Muscle of arm (tissue), 14 donors: ENCODE results near the gene SSMEM1. TPM values are rescaled to one million over a fixed set of nuclear protein-coding genes. Genes with fewer than 3 reads are reported as not detected.
"Not testable (repeated sequence)": the region's sequence is repeated elsewhere in the genome, so short reads cannot be mapped to it uniquely, and the experiment has no call there.

Source experiments
- DNase-seq: peaks from one replicate; pipeline ENCODE4 v3.0.0-alpha.2; 2013
- long read RNA-seq, 11 donors: transcript quantifications; one replicate each; lab custom pipeline, GENCODE V29; 2026
- polyA plus RNA-seq, 12 donors: library from polyadenylated mRNA; unstranded; fragments of 120-200 nt; gene quantifications; one replicate each; pipeline ENCODE4 v1.2.1, GENCODE V29; 2013; ENCODE audit not compliant: insufficient read length in 12 of 12

Gene SSMEM1, protein sequence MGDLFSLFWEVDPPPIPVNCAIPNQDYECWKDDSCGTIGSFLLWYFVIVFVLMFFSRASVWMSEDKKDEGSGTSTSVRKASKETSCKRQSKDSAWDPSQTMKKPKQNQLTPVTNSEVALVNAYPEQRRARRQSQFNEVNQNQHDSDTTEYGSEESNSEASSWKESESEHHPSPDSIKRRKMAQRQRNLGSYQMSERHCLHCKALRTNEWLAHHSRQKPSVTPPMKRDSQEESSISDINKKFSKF
- not detected for polyA plus RNA-seq
- long read RNA-seq, donor 1, result 0 reads
- long read RNA-seq, donor 2, result 0 reads
- long read RNA-seq, donor 3, result 0 reads
- long read RNA-seq, donor 4, result 0 reads
- long read RNA-seq, donor 5, result 0 reads
- long read RNA-seq, donor 6, result 0 reads
- long read RNA-seq, donor 7, result 0 reads
- long read RNA-seq, donor 8, result 0 reads
- long read RNA-seq, donor 9, result 0 reads
- long read RNA-seq, donor 10, result 0 reads
- long read RNA-seq, donor 11, result 0 reads

- DNase-seq, result no peak
These were observed at the start of gene SSMEM1 for GRCh38 chr7:130207642-130208041. Gene SSMEM1 (plus strand): TSS chr7:130207860. CDS start chr7:130207911, 51 bp downstream.

DNA sequence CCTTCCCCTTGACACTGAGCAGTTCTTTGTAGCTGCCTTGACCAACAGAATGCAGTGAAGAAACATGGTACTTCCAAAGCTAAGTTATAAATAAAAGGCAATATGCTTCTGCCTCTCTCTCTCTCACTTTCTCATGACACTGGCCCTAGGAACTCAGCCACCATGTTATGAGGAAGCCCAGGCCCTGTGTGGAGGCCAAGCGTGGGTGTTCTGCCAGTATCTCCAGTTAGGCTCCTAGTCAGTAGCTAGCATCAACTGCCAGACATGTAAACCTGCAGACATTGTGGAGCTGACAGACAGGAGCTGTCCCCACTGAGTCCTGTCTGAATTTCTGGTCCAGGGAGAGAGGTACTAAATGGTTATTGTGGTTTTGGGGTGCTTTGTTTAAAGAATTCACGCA is 47.6 kb upstream of the SSMEM1 start:
- no peak for DNase-seq

GRCh38 chr7:130160455-130160854 is 47.2 kb upstream of the SSMEM1 start:
- DNase-seq, result no peak

- no peak for DNase-seq
These were observed 45.5 kb upstream of the SSMEM1 start for GRCh38 chr7:130162196-130162595.

DNA sequence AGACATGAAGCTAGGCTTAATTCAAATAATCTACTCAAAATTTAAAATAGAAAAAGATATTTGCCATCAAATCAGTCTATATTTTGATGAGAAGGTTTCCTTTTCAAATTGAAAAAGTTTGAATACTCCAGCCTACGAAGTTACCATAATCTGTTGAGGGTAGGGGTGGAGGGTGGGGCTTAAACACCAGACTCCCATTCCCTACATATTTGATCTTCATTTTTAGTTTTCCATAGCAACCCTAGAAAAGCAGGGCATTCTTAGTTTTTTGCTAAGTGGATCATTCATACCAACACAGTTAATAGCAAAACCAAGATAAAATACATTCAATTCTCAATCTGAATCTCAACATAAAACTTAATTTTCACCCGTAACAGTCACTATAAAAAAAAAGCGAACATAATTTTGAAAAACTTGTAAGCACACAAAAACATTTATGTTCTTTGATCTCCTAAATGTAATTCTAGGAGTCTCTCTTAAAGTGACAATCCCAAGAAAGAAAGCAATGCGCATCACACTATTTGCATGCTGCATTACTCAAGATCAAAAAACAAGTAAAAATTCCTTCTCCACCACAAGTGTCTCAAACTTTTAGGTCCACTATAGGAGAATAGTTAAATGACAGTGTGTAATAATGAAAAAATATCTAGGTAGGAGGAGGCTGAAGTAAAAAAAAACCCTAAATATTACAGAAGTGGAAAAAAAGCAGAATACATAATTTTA is 33.3 kb upstream of the SSMEM1 start:
- DNase-seq, result no peak

DNA sequence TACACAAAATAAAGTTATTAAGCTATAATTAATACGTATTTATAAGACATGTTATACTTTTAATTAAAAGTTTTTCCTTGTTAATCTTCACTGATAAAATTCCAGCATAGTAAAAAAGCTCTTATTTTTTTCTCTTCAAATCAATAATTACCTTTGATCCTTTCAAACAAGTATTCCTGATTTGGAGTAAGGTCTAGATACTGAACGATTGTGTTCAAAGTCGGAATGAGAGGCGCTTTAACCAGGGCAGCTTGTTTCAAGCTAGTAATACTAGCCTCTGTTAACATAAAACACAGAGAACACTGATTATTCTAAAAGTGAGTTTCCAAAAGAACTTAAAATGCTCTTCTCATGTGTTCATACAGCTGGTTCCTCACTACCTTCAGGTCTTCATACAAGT is 29.4 kb upstream of the SSMEM1 start:
- DNase-seq, result no peak

GRCh38 chr7:130179631-130180030 is 28.0 kb upstream of the SSMEM1 start:
- DNase-seq, result no peak

- no peak for DNase-seq
These were observed 26.9 kb upstream of the SSMEM1 start for GRCh38 chr7:130180571-130181262.

DNA sequence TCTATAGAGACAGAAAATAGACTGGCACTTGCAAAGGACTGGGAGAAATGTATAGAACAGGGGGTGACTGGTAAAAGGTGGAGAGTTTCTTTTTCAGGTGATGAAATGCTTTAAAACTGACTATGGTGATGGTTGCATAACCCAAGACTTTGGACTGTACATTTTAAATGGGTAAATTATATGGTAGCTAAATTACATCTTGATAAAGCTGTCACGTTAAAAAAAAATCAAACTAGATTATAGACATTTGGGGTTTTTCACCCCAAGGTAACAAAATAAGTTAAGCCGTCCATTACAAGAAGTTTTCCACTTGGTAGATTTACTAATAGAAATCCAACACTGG is 26.4 kb upstream of the SSMEM1 start:
- no peak for DNase-seq

DNA sequence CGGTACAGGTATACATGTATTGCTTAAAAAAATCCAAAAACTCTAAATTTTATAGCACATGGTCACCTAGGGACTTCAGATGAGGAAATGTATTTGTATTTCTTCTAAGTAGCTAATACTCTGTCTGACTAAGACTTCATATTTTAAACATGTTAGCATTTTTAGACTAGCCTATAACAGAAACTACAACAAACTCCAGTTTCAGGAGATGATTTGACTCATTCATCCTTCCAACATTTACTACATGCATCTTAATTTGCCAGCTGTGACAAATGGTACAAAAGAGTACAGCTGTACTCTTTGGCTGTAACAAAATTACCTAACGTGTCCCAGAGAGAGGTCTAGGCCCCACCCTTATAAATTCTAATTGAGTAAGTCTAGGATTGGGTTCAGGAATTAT is 24.7 kb upstream of the SSMEM1 start:
- DNase-seq, result no peak

- not testable (repeated sequence) for DNase-seq
These were observed 23.3 kb upstream of the SSMEM1 start for GRCh38 chr7:130184349-130184748.

- no peak for DNase-seq
These were observed 20.3 kb upstream of the SSMEM1 start for GRCh38 chr7:130187360-130187759.

- DNase-seq, result no peak
These were observed 18.3 kb upstream of the SSMEM1 start for GRCh38 chr7:130189343-130189742.

DNA sequence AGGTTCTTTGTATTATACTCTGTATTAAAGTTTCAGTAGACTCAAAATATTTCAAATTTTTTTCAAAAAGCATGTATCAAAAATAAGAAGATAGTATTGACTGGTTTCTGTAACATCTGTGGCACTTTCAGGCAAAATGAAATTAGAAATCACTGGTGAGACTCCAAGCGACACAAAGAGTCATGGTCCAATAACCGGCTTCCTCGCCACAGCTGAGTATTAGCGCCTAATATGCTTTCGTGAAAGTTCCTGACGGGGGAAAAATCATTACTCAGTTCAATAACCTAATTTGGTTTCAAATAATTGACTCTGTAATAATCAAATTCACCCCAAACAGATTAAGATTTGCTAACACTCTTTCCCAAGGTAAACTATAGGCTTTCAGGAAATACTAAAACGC is 15.9 kb upstream of the SSMEM1 start:
- no peak for DNase-seq

- DNase-seq, result no peak
These were observed 12.3 kb upstream of the SSMEM1 start for GRCh38 chr7:130195396-130195795.

- no peak for DNase-seq
These were observed 11.2 kb upstream of the SSMEM1 start for GRCh38 chr7:130196476-130196875.

DNA sequence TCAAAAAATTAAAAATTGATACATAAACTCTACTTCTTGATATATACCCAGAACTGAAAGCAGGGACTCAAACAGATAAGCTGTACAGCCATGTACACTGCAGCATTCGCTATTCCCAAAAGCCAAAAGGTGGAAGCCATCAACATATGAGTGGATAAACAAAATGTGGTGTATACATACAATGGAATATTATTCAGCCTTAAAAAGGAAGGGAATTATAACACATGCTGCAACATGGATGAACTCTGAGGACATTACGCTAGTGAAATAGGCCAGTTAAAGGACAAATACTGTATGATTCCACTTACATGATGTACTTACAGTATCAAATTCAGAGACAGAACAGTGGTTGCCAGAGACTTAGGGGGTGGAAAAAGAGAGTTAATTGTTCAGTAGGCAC is 10.6 kb upstream of the SSMEM1 start:
- no peak for DNase-seq

GRCh38 chr7:130201796-130202195 is 5.9 kb upstream of the SSMEM1 start:
- no peak for DNase-seq

DNA sequence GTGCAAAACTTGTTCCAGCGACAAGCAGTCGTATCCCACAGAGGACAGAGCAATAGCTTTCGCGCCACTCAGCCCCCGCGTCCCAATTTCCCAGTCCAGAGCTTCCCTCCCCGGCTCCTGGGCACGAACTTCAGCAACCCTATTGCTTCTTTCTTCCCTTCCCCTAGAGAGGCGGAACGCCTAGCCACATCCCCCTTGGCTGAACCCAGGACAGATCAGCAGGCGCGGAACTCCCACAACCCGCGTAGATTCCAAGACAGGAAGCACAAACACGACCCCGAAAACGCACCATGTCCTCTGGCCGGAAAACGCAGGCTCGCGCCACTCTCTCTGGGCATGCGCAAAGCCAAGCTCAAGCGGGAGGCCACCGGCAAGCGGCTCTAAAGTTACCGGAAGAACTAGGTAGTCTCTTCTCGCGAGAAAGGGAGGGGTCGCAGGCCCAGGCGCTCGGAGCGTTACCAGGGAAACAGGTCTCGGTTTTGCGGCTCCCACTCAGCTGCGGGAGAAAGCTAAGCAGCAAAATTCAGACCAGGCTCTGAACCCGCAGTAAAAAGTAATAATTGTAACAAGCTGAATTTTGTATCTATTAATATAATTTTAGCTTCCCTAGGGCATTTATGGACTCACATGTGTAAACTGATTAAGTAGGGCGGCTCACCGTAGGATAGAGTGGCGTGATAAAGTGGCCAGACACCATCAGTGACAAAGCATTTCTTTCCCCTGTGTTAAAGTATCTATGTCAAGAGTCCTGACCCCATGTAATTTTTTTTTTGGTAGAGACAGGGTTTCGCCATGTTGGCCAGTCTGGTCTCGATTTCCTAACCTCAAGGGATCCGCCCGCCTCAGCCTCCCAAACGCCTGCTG is 2.3 kb upstream of the SSMEM1 start, which contains the start of gene TMEM209:
TMEM209 (minus strand) TSS at position 323 of the 864 bp plus-strand sequence; CDS start at position 292, 31 bp downstream.
- peak; percentile 99 for DNase-seq

GRCh38 chr7:130207033-130207432 is 627 bp upstream of the SSMEM1 start:
- DNase-seq, result no peak

DNA sequence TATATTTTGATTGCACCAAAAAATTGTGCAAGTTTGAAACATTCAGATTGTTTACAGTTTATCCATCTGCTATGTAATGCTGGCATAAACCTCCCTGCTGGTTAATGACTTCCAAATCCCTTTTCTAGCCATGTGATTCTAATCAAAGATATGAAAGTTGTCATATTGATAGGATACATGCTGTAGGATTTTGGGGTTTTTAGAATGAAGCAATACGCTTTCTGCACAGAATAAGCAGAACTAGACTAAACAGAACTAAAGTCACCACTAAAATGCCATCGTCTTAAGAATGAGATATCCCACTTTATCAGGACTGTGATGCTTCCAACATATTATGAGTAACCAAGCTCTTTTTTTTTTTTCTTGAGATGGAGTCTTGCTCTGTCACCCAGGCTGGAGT is 856 bp downstream of the SSMEM1 start:
- DNase-seq, result no peak
